PC-3 (cell line): ENCODE results near the gene LBX2. TPM values are rescaled to one million over a fixed set of nuclear protein-coding genes. Genes with fewer than 3 reads are reported as not detected.

ENCODE experiments used
- ATAC-seq: fragments of 200-7000 bp; cut with Tn5 transposase; 2 replicates; pipeline ENCODE4 v1.9.1; 2020; ENCODE audit warnings: mild to moderate bottlenecking, moderate library complexity
- BruUV-seq: library from RNA; stranded (reverse); fragments of 400-500 nt; replicated peaks from 2 replicates; lab custom pipeline; 2021; lab: Mats Ljungman, UMichigan
- CTCF ChIA-PET: fragments of 300-600 bp; sonication (Branson Sonifier 250); formaldehyde crosslinking; loops from one replicate; lab custom pipeline; 2022; ENCODE audit warnings: antibody characterized with exemption; lab: Charles Lee
- POLR2A ChIA-PET: fragments of 300-600 bp; sonication (Branson Sonifier 250); formaldehyde crosslinking; loops from one replicate; lab custom pipeline; 2022; ENCODE audit warnings: antibody characterized with exemption; ENCODE audit not compliant: unreplicated experiment; lab: Charles Lee
- DNase-seq: peaks from one replicate; pipeline ENCODE4 v3.0.0-alpha.2; 2015
- H2AFZ ChIP-seq: fragments of 300-600 bp; sonication (generic); 2 replicates; pipeline ENCODE4 v1.6.0; 2016; ENCODE audit warnings: antibody characterized with exemption, low read length
- H3F3A ChIP-seq: fragments of 300-600 bp; sonication (generic); one replicate; pipeline ENCODE4 v1.6.0; 2017; ENCODE audit warnings: antibody characterized with exemption, low read length, control low read depth, mild to moderate bottlenecking; ENCODE audit not compliant: unreplicated experiment
- H3K27ac ChIP-seq: fragments of 300-600 bp; sonication (generic); 2 replicates; pipeline ENCODE4 v1.5.1; 2016; ENCODE audit warnings: mild to moderate bottlenecking, low read length
- H3K27me3 ChIP-seq: fragments of 300-600 bp; sonication (generic); 2 replicates; pipeline ENCODE4 v1.6.1; 2016; ENCODE audit warnings: low read length, mixed read lengths
- H3K36me3 ChIP-seq: fragments of 300-600 bp; sonication (generic); 2 replicates; pipeline ENCODE4 v1.6.1; 2016; ENCODE audit warnings: low read depth, mixed run types, low read length, mixed read lengths
- H3K4me1 ChIP-seq: fragments of 300-600 bp; sonication (generic); 2 replicates; pipeline ENCODE4 v1.5.1; 2016; ENCODE audit warnings: low read length; ENCODE audit not compliant: insufficient read depth
- H3K4me2 ChIP-seq: fragments of 300-600 bp; sonication (generic); 2 replicates; pipeline ENCODE4 v1.6.0; 2016; ENCODE audit warnings: low read length
- H3K4me3 ChIP-seq: fragments of 300-600 bp; sonication (generic); 2 replicates; pipeline ENCODE4 v1.5.1; 2016; ENCODE audit warnings: mild to moderate bottlenecking, low read length, mixed read lengths
- H3K79me2 ChIP-seq: fragments of 300-600 bp; sonication (generic); 2 replicates; pipeline ENCODE4 v1.6.1; 2017; ENCODE audit warnings: low read length, mixed read lengths
- H3K9ac ChIP-seq: fragments of 300-600 bp; sonication (generic); 2 replicates; pipeline ENCODE4 v1.6.0; 2016; ENCODE audit warnings: mild to moderate bottlenecking, low read length
- H3K9me2 ChIP-seq: fragments of 300-600 bp; sonication (generic); replicated peaks from 2 replicates; pipeline ENCODE4 v1.6.1; 2016; ENCODE audit warnings: mixed run types, low read length, mixed read lengths
- H3K9me3 ChIP-seq: fragments of 300-600 bp; sonication (generic); 2 replicates; pipeline ENCODE4 v1.6.1; 2016; ENCODE audit warnings: low read length, mixed read lengths
- H4K20me1 ChIP-seq: fragments of 300-600 bp; sonication (generic); 2 replicates; pipeline ENCODE4 v1.6.1; 2016; ENCODE audit warnings: low read length, mixed read lengths
- EZH2 ChIP-seq: fragments of 300-600 bp; sonication (generic); IDR thresholded peaks from one replicate; pipeline ENCODE4 v1.6.1; 2017; ENCODE audit warnings: antibody characterized with exemption, mild to moderate bottlenecking, low read length; ENCODE audit not compliant: unreplicated experiment
- EZH2phosphoT487 ChIP-seq: fragments of 300-600 bp; sonication (generic); IDR thresholded peaks from 2 replicates; pipeline ENCODE4 v1.6.1; 2018; ENCODE audit warnings: mild to moderate bottlenecking, antibody characterized with exemption, low read length, borderline replicate concordance
- intact Hi-C: fragments of 100-400 bp; cut with micrococcal nuclease; formaldehyde crosslinking; loops from 2 replicates; pipeline ENCODE4 v1.9.0; 2023
- total RNA-seq: library from RNA; depleted of rRNA; stranded (reverse); fragments of >200 nt; gene quantifications from 2 replicates; pipeline ENCODE4 v1.2.3, GENCODE V29; 2014
- TF ChIP-seq, protein P1 (sequence below): fragments of 300-600 bp; sonication (generic); conservative IDR thresholded peaks from 2 replicates; pipeline ENCODE4 v1.5.1; 2017; ENCODE audit warnings: antibody characterized with exemption, low read depth, mild to moderate bottlenecking, low read length

The LBX2 gene
- total RNA-seq, 1 experiment from 2014 or later = not detected

DNA sequence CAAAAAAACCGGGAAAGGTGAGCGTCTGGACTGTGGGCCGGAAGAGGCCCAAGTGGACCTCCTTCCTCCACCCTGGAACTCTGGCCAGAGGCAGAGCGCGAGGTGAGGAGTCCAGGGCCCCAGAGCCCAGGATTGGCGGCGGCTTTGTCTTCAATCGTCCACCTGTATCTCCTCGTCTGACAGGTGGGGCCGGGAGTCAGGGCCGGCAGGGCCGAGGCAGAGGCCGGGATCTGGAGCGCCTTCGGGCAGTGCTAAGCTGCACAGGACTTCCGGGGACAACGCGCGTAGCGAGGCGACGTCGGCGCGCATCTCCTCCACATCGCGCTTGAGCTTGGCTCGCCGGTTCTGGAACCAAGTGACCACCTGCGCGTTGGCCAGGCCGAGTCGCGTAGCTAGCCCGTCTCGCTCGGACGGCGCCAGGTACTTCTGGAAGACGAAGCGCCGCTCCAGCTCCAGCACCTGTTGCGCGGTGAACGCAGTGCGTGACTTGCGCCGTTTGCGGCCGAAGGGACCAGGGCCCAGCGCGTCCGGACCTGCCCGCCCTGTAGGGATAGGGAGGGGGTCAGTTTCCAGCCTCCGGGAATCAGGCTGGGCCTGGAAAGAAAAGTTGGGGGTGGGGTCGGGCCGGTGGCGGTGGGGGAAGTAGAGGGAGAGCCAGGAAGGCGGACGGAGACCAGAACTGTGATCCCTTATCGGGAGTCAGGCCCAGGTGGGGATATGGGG, 1.5 kb downstream of the LBX2 start:
- ChIA-PET POLR2A (no interaction called here), CTCF (no interaction called here)
- no TSS peak for BruUV-seq
- Histone ChIP-seq H2AFZ (peak overlapping the region; percentile 87), H3K9ac (no peak overlapping the region), H3F3A (no peaks in the 10 kb centered on the region), H3K4me2 (peak overlapping the region; percentile 94), H3K27me3 (no peaks in the 10 kb centered on the region), H4K20me1 (no peaks in the 10 kb centered on the region), H3K79me2 (no peaks in the 10 kb centered on the region), H3K4me1 (peaks cover 19% of the 10 kb centered on the region), H3K9me3 (no peaks in the 10 kb centered on the region), H3K36me3 (peaks cover 9% of the 10 kb centered on the region; the same call in 1 of the 2 replicates), H3K9me2 (no peaks in the 10 kb centered on the region), H3K27ac (no peak overlapping the region), H3K4me3 (peak overlapping the region; percentile 67)
- intact Hi-C loops = loop anchor here (1.0 kb wide), 1 partner anchor 15 kb away; the partner anchor contains the start of gene TTC31
- ATAC-seq = peak; percentile 39
- DNase-seq = no peak
- TF ChIP-seq, protein P1, sequence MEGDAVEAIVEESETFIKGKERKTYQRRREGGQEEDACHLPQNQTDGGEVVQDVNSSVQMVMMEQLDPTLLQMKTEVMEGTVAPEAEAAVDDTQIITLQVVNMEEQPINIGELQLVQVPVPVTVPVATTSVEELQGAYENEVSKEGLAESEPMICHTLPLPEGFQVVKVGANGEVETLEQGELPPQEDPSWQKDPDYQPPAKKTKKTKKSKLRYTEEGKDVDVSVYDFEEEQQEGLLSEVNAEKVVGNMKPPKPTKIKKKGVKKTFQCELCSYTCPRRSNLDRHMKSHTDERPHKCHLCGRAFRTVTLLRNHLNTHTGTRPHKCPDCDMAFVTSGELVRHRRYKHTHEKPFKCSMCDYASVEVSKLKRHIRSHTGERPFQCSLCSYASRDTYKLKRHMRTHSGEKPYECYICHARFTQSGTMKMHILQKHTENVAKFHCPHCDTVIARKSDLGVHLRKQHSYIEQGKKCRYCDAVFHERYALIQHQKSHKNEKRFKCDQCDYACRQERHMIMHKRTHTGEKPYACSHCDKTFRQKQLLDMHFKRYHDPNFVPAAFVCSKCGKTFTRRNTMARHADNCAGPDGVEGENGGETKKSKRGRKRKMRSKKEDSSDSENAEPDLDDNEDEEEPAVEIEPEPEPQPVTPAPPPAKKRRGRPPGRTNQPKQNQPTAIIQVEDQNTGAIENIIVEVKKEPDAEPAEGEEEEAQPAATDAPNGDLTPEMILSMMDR = no peak
- TF ChIP-seq EZH2 = no peak
- no peak for TF ChIP-seq EZH2phosphoT487

DNA sequence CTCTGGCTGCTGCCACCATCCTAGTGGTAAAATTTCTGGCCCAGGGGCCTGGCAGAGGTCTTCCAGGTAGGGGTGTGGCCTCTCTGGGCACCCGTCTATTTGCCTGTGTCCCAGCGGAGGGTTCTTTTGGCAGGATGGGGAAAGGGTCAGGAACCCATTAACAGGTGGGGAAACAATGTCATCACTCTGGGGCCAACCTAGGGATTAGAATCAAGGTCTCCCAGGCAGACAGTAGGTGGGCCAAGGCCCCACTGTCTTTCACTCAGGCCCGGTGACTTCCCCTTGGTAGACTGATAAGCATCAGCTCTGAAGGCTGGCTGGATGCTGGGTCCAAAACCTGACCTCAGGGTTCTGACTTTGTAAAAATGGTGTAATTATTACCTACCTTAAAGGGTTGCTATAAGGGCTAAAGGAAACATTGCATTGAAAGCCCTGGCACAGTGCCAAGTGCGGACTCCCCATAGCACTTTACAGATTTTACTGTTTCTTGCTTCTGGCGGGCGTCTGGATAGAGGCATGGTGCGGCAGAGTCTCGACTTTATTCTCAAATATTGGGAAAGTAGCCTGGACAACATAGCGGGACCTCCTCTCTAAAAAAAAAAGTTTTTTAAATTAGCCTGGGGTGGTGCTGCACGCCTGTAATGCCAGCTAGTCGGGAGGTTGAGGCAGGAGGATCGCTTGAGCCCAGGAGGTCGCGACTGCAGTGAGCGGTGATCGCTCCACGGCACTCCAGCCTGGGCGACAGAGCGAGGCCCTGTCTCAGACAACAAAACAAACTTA, 2.2 kb downstream of the LBX2 start:
- POLR2A ChIA-PET = no interaction called here
- H3K4me1 ChIP-seq = peaks cover 19% of the 10 kb centered on the region
- DNase-seq = no peak
- intact Hi-C loops = no loop called here
- H2AFZ ChIP-seq = peak overlapping the region; percentile 87; the same call in 1 of the 2 replicates
- H3K4me2 ChIP-seq = peak overlapping the region; percentile 94
- TF ChIP-seq, protein P1 = no peak
- no peak for TF ChIP-seq EZH2
- no peak for TF ChIP-seq EZH2phosphoT487
- no peaks in the 10 kb centered on the region for H3K9me3 ChIP-seq
- H3K9ac ChIP-seq = no peak overlapping the region
- CTCF ChIA-PET = no interaction called here
- no peaks in the 10 kb centered on the region for H3K27me3 ChIP-seq
- H3K4me3 ChIP-seq = peak overlapping the region; percentile 67; the same call in 1 of the 2 replicates
- BruUV-seq = no TSS peak
- no peaks in the 10 kb centered on the region for H3K79me2 ChIP-seq
- peaks cover 13% of the 10 kb centered on the region; the same call in 1 of the 2 replicates for H3K36me3 ChIP-seq
- H3F3A ChIP-seq = no peaks in the 10 kb centered on the region
- no peaks in the 10 kb centered on the region for H3K9me2 ChIP-seq
- no peak overlapping the region for H3K27ac ChIP-seq
- no peak for ATAC-seq
- no peaks in the 10 kb centered on the region for H4K20me1 ChIP-seq

- Histone ChIP-seq H3K36me3 (peaks cover 28% of the 10 kb centered on the region), H4K20me1 (no peaks in the 10 kb centered on the region), H3K4me2 (no peak overlapping the region), H3K9me2 (no peaks in the 10 kb centered on the region), H3K27me3 (no peaks in the 10 kb centered on the region), H3K4me3 (no peak overlapping the region), H3K79me2 (no peaks in the 10 kb centered on the region), H2AFZ (no peak overlapping the region), H3K4me1 (peaks cover 19% of the 10 kb centered on the region), H3K9me3 (no peaks in the 10 kb centered on the region), H3F3A (no peaks in the 10 kb centered on the region), H3K9ac (no peak overlapping the region), H3K27ac (no peak overlapping the region)
- CTCF ChIA-PET = no interaction called here
- POLR2A ChIA-PET = no interaction called here
- BruUV-seq = no TSS peak
- ATAC-seq = no peak
- intact Hi-C loops = no loop called here
- TF ChIP-seq EZH2 (no peak), EZH2phosphoT487 (no peak)
- TF ChIP-seq, protein P1 = no peak
- no peak for DNase-seq
Observed at GRCh38 chr2:74495440-74495839, 4.0 kb downstream of the LBX2 start.
